ENCODE measurements around the gene CEACAM16. TPM values are rescaled to one million over a fixed set of nuclear protein-coding genes. Genes with fewer than 3 reads are reported as not detected.

CEACAM16 gene
- polyA plus RNA-seq, 1 donor (not counting 4 experiments of a cell fraction or from before 2014, with no cell fraction given) = not detected

GRCh38 chr19:44757057-44757734 lies 58.2 kb downstream of the CEACAM16 start:
- TF ChIP-seq EZH2 (IDR thresholded peaks at IDR 0.05; ENCODE audit: low read length) (no peak), CTCF (optimal IDR thresholded peaks at IDR 0.05 in 1 of 3, IDR thresholded peaks at IDR 0.05 in 1 of 3, conservative IDR thresholded peaks at IDR 0.05 in 1 of 3; ENCODE audit: extremely low read depth in 1 of 3, insufficient read depth in 2 of 3, low read length in 3 of 3) (no peak)
- dilution Hi-C loops (cut with MboI; ENCODE audit: extremely low pct_ligation_motif_present, low sequenced_read_pairs) = no loop called here
- Histone ChIP-seq H2AFZ (ENCODE audit: control insufficient read depth, low read length) (no peak overlapping the region), H3K27me3 (ENCODE audit: control insufficient read depth, extremely low read depth, insufficient read depth, low read length) (no peaks in the 10 kb centered on the region), H3K27ac (ENCODE audit: control insufficient read depth, insufficient read depth, low read length) (no peak overlapping the region), H3K9me3 (ENCODE audit: control insufficient read depth, low read depth, low read length) (no peaks in the 10 kb centered on the region), H3K4me2 (ENCODE audit: control insufficient read depth, extremely low read depth, insufficient read depth, low read depth, low read length) (no peak overlapping the region), H3K4me1 (ENCODE audit: control insufficient read depth, extremely low read depth, insufficient read depth, low read length) (peaks cover 26% of the 10 kb centered on the region), H4K20me1 (ENCODE audit: control insufficient read depth, extremely low read depth, insufficient read depth, low read length) (no peaks in the 10 kb centered on the region), H3K9ac (ENCODE audit: control insufficient read depth, extremely low read depth, insufficient read depth, low read length) (no peak overlapping the region), H3K4me3 (ENCODE audit: control insufficient read depth in 2 of 3, extremely low read depth in 1 of 3, insufficient read depth in 2 of 3, low read depth in 1 of 3, low read length in 3 of 3) (no peak overlapping the region), H3K9me1 (ENCODE audit: control insufficient read depth, extremely low read depth, insufficient read depth, low read length) (no peaks in the 10 kb centered on the region), H3K79me2 (ENCODE audit: control insufficient read depth, insufficient read depth, low read length) (peaks cover 3% of the 10 kb centered on the region), H3K36me3 (ENCODE audit: control insufficient read depth in 2 of 2, extremely low read depth in 1 of 2, insufficient read depth in 2 of 2, low read length in 2 of 2) (peaks cover 17 to 27% of the 10 kb centered on the region in 2 experiments)
- DNase-seq (ENCODE audit: low read depth, low spot score) (no peak), FAIRE-seq (no peak)

- Histone ChIP-seq H3K4me1 (ENCODE audit: control insufficient read depth, extremely low read depth, insufficient read depth, low read length) (peaks cover 19% of the 10 kb centered on the region), H3K27ac (ENCODE audit: control insufficient read depth, insufficient read depth, low read length) (no peak overlapping the region), H4K20me1 (ENCODE audit: control insufficient read depth, extremely low read depth, insufficient read depth, low read length) (no peaks in the 10 kb centered on the region), H3K4me3 (ENCODE audit: control insufficient read depth in 2 of 3, extremely low read depth in 1 of 3, insufficient read depth in 2 of 3, low read depth in 1 of 3, low read length in 3 of 3) (no peak overlapping the region), H2AFZ (ENCODE audit: control insufficient read depth, low read length) (no peak overlapping the region), H3K36me3 (ENCODE audit: control insufficient read depth in 2 of 2, extremely low read depth in 1 of 2, insufficient read depth in 2 of 2, low read length in 2 of 2) (peaks cover 15 to 21% of the 10 kb centered on the region in 2 experiments), H3K4me2 (ENCODE audit: control insufficient read depth, extremely low read depth, insufficient read depth, low read depth, low read length) (no peak overlapping the region), H3K27me3 (ENCODE audit: control insufficient read depth, extremely low read depth, insufficient read depth, low read length) (no peaks in the 10 kb centered on the region), H3K79me2 (ENCODE audit: control insufficient read depth, insufficient read depth, low read length) (peaks cover 3% of the 10 kb centered on the region), H3K9ac (ENCODE audit: control insufficient read depth, extremely low read depth, insufficient read depth, low read length) (no peak overlapping the region), H3K9me1 (ENCODE audit: control insufficient read depth, extremely low read depth, insufficient read depth, low read length) (no peaks in the 10 kb centered on the region), H3K9me3 (ENCODE audit: control insufficient read depth, low read depth, low read length) (no peaks in the 10 kb centered on the region)
- TF ChIP-seq EZH2 (IDR thresholded peaks at IDR 0.05; ENCODE audit: low read length) (no peak), CTCF (optimal IDR thresholded peaks at IDR 0.05 in 1 of 3, IDR thresholded peaks at IDR 0.05 in 1 of 3, conservative IDR thresholded peaks at IDR 0.05 in 1 of 3; ENCODE audit: extremely low read depth in 1 of 3, insufficient read depth in 2 of 3, low read length in 3 of 3) (no peak)
- DNase-seq (ENCODE audit: low read depth, low spot score) (no peak), FAIRE-seq (no peak)
- dilution Hi-C loops (cut with MboI; ENCODE audit: extremely low pct_ligation_motif_present, low sequenced_read_pairs) = no loop called here
Measured at GRCh38 chr19:44757735-44758505, 59.0 kb downstream of the CEACAM16 start.
